HG03442 (cell line): ENCODE data around the gene NDUFA8.

Source experiments
- ATAC-seq: cut with Tn5 transposase; IDR thresholded peaks from one replicate; pipeline ENCODE4 v1.9.1; 2021; ENCODE audit warnings: mild to moderate bottlenecking, moderate library complexity; ENCODE audit not compliant: unreplicated experiment

Gene NDUFA8

GRCh38 chr9:122159026-122159924 is at the start of gene NDUFA8, which contains the start of gene MORN5:
NDUFA8 (minus strand) TSS chr9:122159779; CDS start chr9:122159677, 102 bp downstream.
MORN5 (plus strand) TSS chr9:122159908; CDS start chr9:122159973, 65 bp downstream.
- peak; percentile 94 for ATAC-seq

GRCh38 chr9:122207096-122207495 is 47.5 kb upstream of the NDUFA8 start:
- ATAC-seq: no peak

- ATAC-seq: no peak
Measured at GRCh38 chr9:122206118-122207046, 46.8 kb upstream of the NDUFA8 start.

GRCh38 chr9:122205176-122205575 is 45.6 kb upstream of the NDUFA8 start:
- no peak for ATAC-seq

GRCh38 chr9:122204491-122204890 is 44.9 kb upstream of the NDUFA8 start:
- no peak for ATAC-seq

- ATAC-seq: no peak
Measured at GRCh38 chr9:122204055-122204454, 44.5 kb upstream of the NDUFA8 start.

- no peak for ATAC-seq
Measured at GRCh38 chr9:122202111-122202510, 42.5 kb upstream of the NDUFA8 start.

- no peak for ATAC-seq
Measured at GRCh38 chr9:122201641-122202040, 42.1 kb upstream of the NDUFA8 start.

GRCh38 chr9:122200960-122201595 is 41.5 kb upstream of the NDUFA8 start:
- no peak for ATAC-seq

- no peak for ATAC-seq
Measured at GRCh38 chr9:122197882-122198281, 38.3 kb upstream of the NDUFA8 start.

- ATAC-seq: no peak
Measured at GRCh38 chr9:122197426-122197825, 37.8 kb upstream of the NDUFA8 start.

- no peak for ATAC-seq
Measured at GRCh38 chr9:122195875-122196274, 36.3 kb upstream of the NDUFA8 start.

- no peak for ATAC-seq
Measured at GRCh38 chr9:122193651-122194050, 34.1 kb upstream of the NDUFA8 start.

- ATAC-seq: no peak
Measured at GRCh38 chr9:122192914-122193525, 33.4 kb upstream of the NDUFA8 start.

GRCh38 chr9:122192261-122192875 is 32.8 kb upstream of the NDUFA8 start:
- no peak for ATAC-seq

- ATAC-seq: no peak
Measured at GRCh38 chr9:122191584-122191983, 32.0 kb upstream of the NDUFA8 start.

- no peak for ATAC-seq
Measured at GRCh38 chr9:122190597-122191381, 31.2 kb upstream of the NDUFA8 start.

GRCh38 chr9:122188369-122188768 is 28.8 kb upstream of the NDUFA8 start:
- no peak for ATAC-seq

- no peak for ATAC-seq
Measured at GRCh38 chr9:122186777-122187470, 27.3 kb upstream of the NDUFA8 start.
